BE2C (cell line): ENCODE results near the gene PADI1.
A peak's percentile ranks its signal among the peaks of the same experiment; 100 is the strongest.

ENCODE experiments used
- DNase-seq: peaks from one replicate; pipeline ENCODE4 v3.0.0-alpha.2; 2020
- H3K27me3 ChIP-seq: fragments of 250-450 bp; sonication (Bioruptor Pico); 2 replicates; pipeline ENCODE4 v1.5.1; 2020; ENCODE audit warnings: mild to moderate bottlenecking
- H3K36me3 ChIP-seq: fragments of 250-450 bp; sonication (Bioruptor Pico); 2 replicates; pipeline ENCODE4 v1.5.1; 2020; ENCODE audit warnings: mild to moderate bottlenecking
- H3K4me1 ChIP-seq: fragments of 250-450 bp; sonication (Bioruptor Pico); 2 replicates; pipeline ENCODE4 v1.5.1; 2020
- H3K4me3 ChIP-seq: 2 replicates; pipeline ENCODE4 v1.5.1; 2011; ENCODE audit warnings: low read depth, low read length
- H3K9me3 ChIP-seq: fragments of 250-450 bp; sonication (Bioruptor Pico); 2 replicates; pipeline ENCODE4 v1.5.1; 2020
- CTCF ChIP-seq: IDR thresholded peaks from 2 replicates; pipeline ENCODE4 v1.5.1; 2012; ENCODE audit warnings: mild to moderate bottlenecking, low read depth, low read length

Gene PADI1

GRCh38 chr1:17245816-17246325 lies 40.9 kb downstream of the PADI1 start:
- Histone ChIP-seq H3K4me1 (no peaks in the 10 kb centered on the region), H3K4me3 (no peak overlapping the region), H3K36me3 (no peaks in the 10 kb centered on the region), H3K9me3 (no peaks in the 10 kb centered on the region), H3K27me3 (no peaks in the 10 kb centered on the region)
- DNase-seq = no peak
- no peak for TF ChIP-seq CTCF

- no peaks in the 10 kb centered on the region for H3K4me1 ChIP-seq
- no peak for DNase-seq
- no peak overlapping the region for H3K4me3 ChIP-seq
- no peaks in the 10 kb centered on the region for H3K9me3 ChIP-seq
- TF ChIP-seq CTCF = no peak
- H3K27me3 ChIP-seq = no peaks in the 10 kb centered on the region
- H3K36me3 ChIP-seq = no peaks in the 10 kb centered on the region
Observed at GRCh38 chr1:17246971-17247370, 42.0 kb downstream of the PADI1 start.

- no peaks in the 10 kb centered on the region for H3K27me3 ChIP-seq
- no peaks in the 10 kb centered on the region for H3K4me1 ChIP-seq
- DNase-seq = peak; percentile 21
- TF ChIP-seq CTCF = no peak
- H3K36me3 ChIP-seq = no peaks in the 10 kb centered on the region
- H3K4me3 ChIP-seq = no peak within 1 kb of the TSS
- no peaks in the 10 kb centered on the region for H3K9me3 ChIP-seq
Observed at GRCh38 chr1:17248781-17249180, 43.9 kb downstream of the PADI1 start, which contains the start of gene PADI3. Gene PADI3 (plus strand): TSS chr1:17249098. CDS start chr1:17249138, 40 bp downstream.

GRCh38 chr1:17250601-17251000 lies 45.7 kb downstream of the PADI1 start:
- TF ChIP-seq CTCF = no peak
- Histone ChIP-seq H3K4me1 (no peaks in the 10 kb centered on the region), H3K4me3 (no peak overlapping the region), H3K36me3 (no peaks in the 10 kb centered on the region), H3K9me3 (no peaks in the 10 kb centered on the region), H3K27me3 (no peaks in the 10 kb centered on the region)
- no peak for DNase-seq

DNA sequence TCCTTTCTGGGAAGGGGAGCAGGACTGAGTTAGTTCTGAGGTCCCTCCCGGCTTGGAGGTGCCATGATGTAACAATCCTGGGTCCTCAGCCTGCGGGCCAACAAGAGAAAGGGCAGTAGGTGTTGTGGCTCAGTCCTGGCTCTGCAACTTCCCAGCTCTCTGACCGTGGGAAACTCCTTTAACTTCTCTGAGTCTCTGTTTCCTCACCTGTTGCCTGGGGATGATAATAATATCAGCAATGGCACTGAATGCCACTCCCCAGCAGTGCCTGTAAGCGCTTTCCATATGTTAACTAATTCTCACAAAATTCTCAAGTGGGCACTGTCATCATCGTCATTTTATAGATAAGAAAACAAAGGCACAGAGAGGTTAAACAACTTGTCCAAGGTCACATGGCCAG lies 46.3 kb downstream of the PADI1 start:
- no peaks in the 10 kb centered on the region for H3K9me3 ChIP-seq
- no peaks in the 10 kb centered on the region for H3K36me3 ChIP-seq
- DNase-seq = no peak
- no peaks in the 10 kb centered on the region for H3K27me3 ChIP-seq
- TF ChIP-seq CTCF = no peak
- no peak overlapping the region for H3K4me3 ChIP-seq
- no peaks in the 10 kb centered on the region for H3K4me1 ChIP-seq

DNA sequence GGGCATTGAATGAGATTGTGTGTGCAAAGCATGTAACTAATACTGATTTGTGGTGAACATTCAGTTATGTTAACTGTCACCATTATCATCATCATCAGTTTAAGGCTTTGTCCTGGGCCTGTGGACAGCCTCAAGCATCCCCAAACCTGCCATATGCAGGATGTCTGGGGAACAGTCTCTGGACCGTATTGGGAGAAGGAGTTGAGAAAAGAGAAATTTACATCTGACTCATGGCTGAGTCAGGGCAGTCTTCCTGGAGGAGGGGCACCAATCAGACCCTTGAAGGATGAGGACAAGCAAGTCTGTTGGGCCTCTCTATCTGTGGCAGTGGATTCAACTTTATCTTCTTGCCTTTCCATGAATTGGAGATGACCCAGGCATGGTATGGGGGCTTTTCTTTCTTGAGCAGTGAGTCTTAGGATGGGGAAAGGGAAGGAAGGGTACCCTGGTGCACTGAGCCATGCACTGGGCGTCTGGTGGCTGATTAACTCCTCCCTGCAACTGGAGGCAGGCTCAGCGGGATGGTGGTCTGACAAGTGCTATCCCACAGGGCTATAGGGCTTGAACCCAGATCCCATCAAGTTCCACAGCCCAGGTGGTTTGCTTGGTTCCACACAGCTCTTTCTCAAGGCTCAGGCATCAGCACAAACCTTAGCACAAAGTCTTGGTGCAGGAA lies 46.9 kb downstream of the PADI1 start:
- TF ChIP-seq CTCF = no peak
- no peak for DNase-seq
- H3K9me3 ChIP-seq = no peaks in the 10 kb centered on the region
- no peaks in the 10 kb centered on the region for H3K27me3 ChIP-seq
- H3K4me3 ChIP-seq = no peak overlapping the region
- H3K4me1 ChIP-seq = no peaks in the 10 kb centered on the region
- no peaks in the 10 kb centered on the region for H3K36me3 ChIP-seq
